Activated T-cell treated with anti-CD3 and anti-CD28 coated beads, Interleukin-2, amount 50 U/mL, for 4 hours (primary cell): Measurements from ENCODE around the gene PROP1. TPM values are rescaled to one million over a fixed set of nuclear protein-coding genes. Genes with fewer than 3 reads are reported as not detected.
"Not testable (repeated sequence)": the region's sequence is repeated elsewhere in the genome, so short reads cannot be mapped to it uniquely, and the experiment has no call there.

Source experiments
- ATAC-seq, 2 donors: fragments of 200-7000 bp; cut with Tn5 transposase; one replicate each; pipeline ENCODE4 v1.10.0; 2021
- DNase-seq: peaks from one replicate; pipeline ENCODE4 v3.0.0-alpha.2; 2020
- H3K27me3 Mint-ChIP-seq: one replicate; pipeline ENCODE4 v1.8.0; 2021; ENCODE audit warnings: low read depth, mixed read lengths
- H3K36me3 Mint-ChIP-seq: one replicate; pipeline ENCODE4 v1.8.0; 2022; ENCODE audit warnings: mixed read lengths; ENCODE audit not compliant: insufficient read depth
- H3K4me1 Mint-ChIP-seq: one replicate; pipeline ENCODE4 v1.8.0; 2021; ENCODE audit warnings: low read depth, mixed read lengths
- H3K4me3 Mint-ChIP-seq: one replicate; pipeline ENCODE4 v1.8.0; 2021; ENCODE audit warnings: mild to moderate bottlenecking, moderate library complexity, mixed read lengths
- H3K9me3 Mint-ChIP-seq: one replicate; pipeline ENCODE4 v1.8.0; 2021; ENCODE audit warnings: mixed read lengths
- total RNA-seq, 3 donors: library from RNA; stranded (reverse); gene quantifications; one replicate each; pipeline ENCODE4 v1.2.1, GENCODE V29; 2021

The PROP1 gene
- total RNA-seq, 3 donors from 2014 or later = not detected

GRCh38 chr5:177968661-177969211, 27.3 kb downstream of the PROP1 start:
- H3K4me3 Mint-ChIP-seq = no peak overlapping the region
- peaks cover 5% of the 10 kb centered on the region for H3K4me1 Mint-ChIP-seq
- no peaks in the 10 kb centered on the region for H3K27me3 Mint-ChIP-seq
- peaks cover 5% of the 10 kb centered on the region for H3K9me3 Mint-ChIP-seq
- H3K36me3 Mint-ChIP-seq = no peaks in the 10 kb centered on the region
- ATAC-seq (no peak), DNase-seq (no peak)

DNA sequence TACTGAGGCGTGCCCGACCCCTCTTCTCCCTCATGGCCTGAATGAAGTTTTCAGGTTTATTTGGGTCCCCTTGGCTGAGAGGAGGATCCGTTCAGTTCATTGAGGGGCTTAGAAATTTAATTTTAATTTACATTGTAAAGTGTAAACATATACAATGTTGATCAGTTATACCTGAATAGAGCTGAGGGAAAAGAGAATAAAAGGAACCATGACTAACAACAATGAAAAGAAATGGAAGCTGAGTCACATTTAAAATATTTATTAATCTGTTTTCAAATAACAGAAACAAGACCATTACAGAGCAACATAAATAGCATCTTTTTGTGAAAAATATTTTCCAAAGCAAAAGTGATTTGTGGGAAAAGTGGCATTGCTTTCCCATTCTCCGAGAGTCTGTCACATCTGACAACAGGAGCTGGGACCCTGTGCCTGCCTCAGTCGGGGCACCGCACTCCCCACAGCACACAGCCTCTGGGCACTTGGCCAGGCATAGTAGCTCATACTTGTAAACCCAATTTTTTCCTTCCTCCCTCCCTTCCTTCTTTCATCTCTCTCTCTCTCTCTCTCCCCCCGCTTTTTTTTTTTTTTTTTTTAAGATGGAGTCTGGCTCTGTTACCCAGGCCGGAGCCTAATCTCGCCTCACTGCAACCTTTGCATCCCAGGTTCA, 28.7 kb downstream of the PROP1 start:
- ATAC-seq (no peak), DNase-seq (no peak)
- H3K36me3 Mint-ChIP-seq = peaks cover 2% of the 10 kb centered on the region
- H3K4me3 Mint-ChIP-seq = no peak overlapping the region
- H3K27me3 Mint-ChIP-seq = no peaks in the 10 kb centered on the region
- peaks cover 5% of the 10 kb centered on the region for H3K4me1 Mint-ChIP-seq
- H3K9me3 Mint-ChIP-seq = peaks cover 5% of the 10 kb centered on the region

DNA sequence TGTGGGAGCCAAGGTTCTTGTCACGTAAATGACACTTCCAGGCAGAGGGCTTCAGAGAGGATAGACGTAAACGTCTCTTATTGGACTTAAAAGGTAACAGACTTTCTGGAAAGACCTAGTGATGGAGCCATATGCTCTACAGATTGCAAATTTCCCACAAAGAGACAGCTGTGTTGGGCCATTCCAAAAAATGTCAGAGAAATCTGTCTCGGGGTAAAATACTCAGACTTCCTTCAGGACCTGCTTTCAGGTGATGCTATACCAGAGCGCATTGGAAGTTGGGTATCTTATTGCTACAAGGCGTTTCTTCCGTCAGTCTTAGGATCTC, 29.2 kb downstream of the PROP1 start:
- H3K36me3 Mint-ChIP-seq = peaks cover 2% of the 10 kb centered on the region
- peaks cover 5% of the 10 kb centered on the region for H3K4me1 Mint-ChIP-seq
- H3K9me3 Mint-ChIP-seq = peaks cover 5% of the 10 kb centered on the region
- no peak overlapping the region for H3K4me3 Mint-ChIP-seq
- no peaks in the 10 kb centered on the region for H3K27me3 Mint-ChIP-seq
- ATAC-seq (no peak), DNase-seq (no peak)

GRCh38 chr5:177966009-177966838, 29.8 kb downstream of the PROP1 start:
- ATAC-seq (no peak), DNase-seq (no peak)
- Mint-ChIP-seq H3K27me3 (no peaks in the 10 kb centered on the region), H3K36me3 (peaks cover 2% of the 10 kb centered on the region), H3K9me3 (peaks cover under 1% of the 10 kb centered on the region), H3K4me3 (no peak overlapping the region), H3K4me1 (peaks cover 5% of the 10 kb centered on the region)

DNA sequence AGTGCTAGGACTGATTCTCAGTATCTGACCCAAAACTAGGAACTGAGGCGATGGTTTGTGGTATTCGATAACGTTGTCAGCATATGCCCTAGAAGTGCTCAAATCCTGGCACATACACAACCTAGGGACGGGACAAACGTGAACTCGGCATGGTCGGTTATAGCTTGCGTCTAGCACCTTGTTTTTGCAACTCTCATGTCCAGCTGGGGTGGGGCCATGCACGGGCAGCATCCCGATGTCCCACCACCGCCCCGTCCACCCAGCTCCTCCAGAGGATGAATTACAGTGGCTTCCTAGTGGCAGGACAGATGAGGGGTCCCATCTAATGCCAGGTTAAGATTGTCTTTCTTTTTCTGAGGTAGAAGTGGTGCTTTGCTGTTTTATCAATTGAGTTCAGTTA, 31.6 kb downstream of the PROP1 start:
- Mint-ChIP-seq H3K36me3 (peaks cover 2% of the 10 kb centered on the region), H3K4me3 (no peak overlapping the region), H3K9me3 (no peaks in the 10 kb centered on the region), H3K27me3 (no peaks in the 10 kb centered on the region), H3K4me1 (peaks cover 5% of the 10 kb centered on the region)
- DNase-seq = no peak
- ATAC-seq = no peak

- no peak overlapping the region for H3K4me3 Mint-ChIP-seq
- no peaks in the 10 kb centered on the region for H3K27me3 Mint-ChIP-seq
- H3K9me3 Mint-ChIP-seq = no peaks in the 10 kb centered on the region
- ATAC-seq = no peak
- H3K4me1 Mint-ChIP-seq = peaks cover 5% of the 10 kb centered on the region
- H3K36me3 Mint-ChIP-seq = peaks cover 2% of the 10 kb centered on the region
- DNase-seq = no peak
These were observed 32.1 kb downstream of the PROP1 start for GRCh38 chr5:177963966-177964365.

DNA sequence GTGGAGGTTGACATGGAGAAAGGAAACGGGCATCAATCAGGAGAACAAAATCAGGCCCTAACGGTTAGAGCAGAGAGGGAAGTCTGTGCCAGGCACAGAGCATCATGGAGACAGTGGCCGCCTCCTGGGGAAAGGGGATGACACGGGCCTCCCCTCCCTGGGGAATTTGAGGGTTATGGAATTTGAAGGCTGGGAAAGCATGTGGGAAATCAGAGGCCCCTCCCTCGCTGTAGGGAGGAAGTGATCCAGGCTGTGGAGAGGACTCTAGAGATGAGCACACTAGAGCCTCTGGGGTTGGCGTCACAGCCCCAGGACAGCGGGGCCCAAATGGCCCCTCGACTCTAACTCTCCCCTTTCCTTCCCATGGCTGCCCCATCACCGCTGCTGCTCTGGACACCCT, 36.7 kb downstream of the PROP1 start:
- Mint-ChIP-seq H3K9me3 (no peaks in the 10 kb centered on the region), H3K4me1 (no peaks in the 10 kb centered on the region), H3K36me3 (peaks cover 7% of the 10 kb centered on the region), H3K4me3 (no peak overlapping the region), H3K27me3 (no peaks in the 10 kb centered on the region)
- no peak for DNase-seq
- no peak for ATAC-seq

DNA sequence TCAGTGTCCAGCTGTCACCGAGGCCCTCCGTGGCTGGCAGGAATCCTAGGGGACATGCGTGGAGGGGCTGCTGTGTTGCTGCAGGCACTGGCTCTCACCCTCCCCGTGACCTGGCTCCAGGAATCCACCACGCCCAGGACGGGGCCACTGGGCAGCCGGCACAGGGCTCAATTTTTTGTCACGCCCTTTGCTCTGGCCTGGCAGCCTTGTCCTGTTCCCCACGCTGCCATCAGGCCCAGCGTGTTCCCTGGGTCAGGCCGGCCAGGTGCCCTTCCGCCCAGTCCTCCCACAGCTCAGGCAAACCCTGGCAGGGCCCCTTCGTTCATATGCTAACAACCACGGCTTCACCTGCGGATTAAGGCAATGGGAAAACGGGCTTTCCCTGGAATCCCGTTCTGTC, 37.3 kb downstream of the PROP1 start:
- ATAC-seq = no peak
- Mint-ChIP-seq H3K27me3 (no peaks in the 10 kb centered on the region), H3K9me3 (no peaks in the 10 kb centered on the region), H3K4me1 (no peaks in the 10 kb centered on the region), H3K4me3 (no peak overlapping the region), H3K36me3 (peaks cover 7% of the 10 kb centered on the region)
- no peak for DNase-seq

GRCh38 chr5:177957241-177957640, 38.8 kb downstream of the PROP1 start:
- no peak for DNase-seq
- no peak for ATAC-seq
- Mint-ChIP-seq H3K36me3 (peaks cover 5% of the 10 kb centered on the region), H3K4me3 (no peak overlapping the region), H3K27me3 (no peaks in the 10 kb centered on the region), H3K9me3 (no peaks in the 10 kb centered on the region), H3K4me1 (no peaks in the 10 kb centered on the region)

GRCh38 chr5:177953101-177953500, 42.9 kb downstream of the PROP1 start:
- H3K27me3 Mint-ChIP-seq, H3K4me3 Mint-ChIP-seq, H3K36me3 Mint-ChIP-seq, H3K9me3 Mint-ChIP-seq, ATAC-seq, DNase-seq, H3K4me1 Mint-ChIP-seq: not testable (repeated sequence)

DNA sequence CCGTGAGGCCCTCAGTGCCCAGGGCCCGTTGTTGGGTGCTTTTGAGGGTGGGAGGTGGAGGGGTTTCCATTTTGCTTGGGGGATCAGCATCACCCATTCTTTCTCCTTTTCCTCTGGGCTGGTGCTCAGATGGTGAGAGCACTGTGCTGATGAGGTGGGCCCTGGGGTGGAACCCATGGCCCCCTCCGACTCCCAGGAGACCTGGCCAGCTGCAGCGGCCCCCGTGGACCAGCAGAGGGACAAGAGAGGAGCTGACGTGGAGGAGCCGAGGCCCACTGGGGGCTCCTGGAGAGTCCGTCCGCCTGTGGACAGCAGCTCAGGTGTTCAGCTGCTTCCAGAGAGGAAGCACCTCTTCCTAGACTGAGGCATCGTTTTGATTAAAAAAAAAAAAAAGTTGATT, 46.4 kb downstream of the PROP1 start:
- not testable (repeated sequence) for DNase-seq

GRCh38 chr5:177949065-177949464, 47.0 kb downstream of the PROP1 start:
- H3K4me1 Mint-ChIP-seq, H3K9me3 Mint-ChIP-seq, H3K36me3 Mint-ChIP-seq, ATAC-seq, DNase-seq, H3K4me3 Mint-ChIP-seq, H3K27me3 Mint-ChIP-seq: not testable (repeated sequence)

More for the DNA sequence above, 46.4 kb downstream of the PROP1 start:
- H3K36me3 Mint-ChIP-seq, ATAC-seq, H3K9me3 Mint-ChIP-seq, H3K4me3 Mint-ChIP-seq, H3K4me1 Mint-ChIP-seq, H3K27me3 Mint-ChIP-seq: not testable (repeated sequence)

DNA sequence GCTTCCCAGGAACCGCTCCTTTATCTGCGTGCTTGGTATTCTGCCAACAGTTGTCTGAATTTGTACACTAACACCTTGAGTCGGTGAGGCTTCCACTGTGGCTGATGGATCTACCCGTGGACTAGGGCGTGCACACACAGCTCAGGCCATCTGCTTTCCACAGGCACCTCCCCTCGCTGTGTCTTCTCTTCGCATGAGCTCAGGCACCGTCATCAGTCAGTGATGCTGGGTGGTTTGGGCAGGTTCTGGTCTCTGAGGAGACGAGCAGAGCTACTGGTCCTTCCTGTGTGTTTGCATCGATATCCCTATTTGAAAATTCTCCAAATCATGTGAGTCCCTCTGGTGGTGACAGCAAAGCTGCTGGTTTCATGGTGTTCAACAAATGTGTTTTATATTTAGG, 48.1 kb downstream of the PROP1 start:
- not testable (repeated sequence) for H3K4me3 Mint-ChIP-seq, DNase-seq, H3K27me3 Mint-ChIP-seq, H3K9me3 Mint-ChIP-seq, H3K36me3 Mint-ChIP-seq, ATAC-seq, H3K4me1 Mint-ChIP-seq

GRCh38 chr5:177945601-177946283, 50.3 kb downstream of the PROP1 start:
- peak; percentile 33 to 51 for ATAC-seq

More at GRCh38 chr5:177945601-177946283, 50.3 kb downstream of the PROP1 start:
- H3K9me3 Mint-ChIP-seq, H3K27me3 Mint-ChIP-seq, H3K4me1 Mint-ChIP-seq, DNase-seq, H3K36me3 Mint-ChIP-seq, H3K4me3 Mint-ChIP-seq: not testable (repeated sequence)
